Heart left ventricle (tissue), 13 donors: ENCODE data around the gene MYH11.

Experiments used
- CTCF ChIP-seq, 12 donors: fragments of 200-600 bp; sonication (generic) in 4 of 12; IDR thresholded peaks; one replicate each; pipeline versions ENCODE4 v1.5.0 to v1.8.0; 2018 to 2022; ENCODE audit warnings: antibody characterized with exemption in 12 of 12, mild to moderate bottlenecking in 5 of 12
- POLR2A ChIP-seq, 2 donors: fragments of 450-650 bp; IDR thresholded peaks; one replicate each; pipeline ENCODE4 v1.6.1; 2017; ENCODE audit warnings: antibody characterized with exemption in 2 of 2, mild to moderate bottlenecking in 2 of 2, moderate library complexity in 2 of 2
- donor health status: ischemic (EF 13 %, LVEDD 7.1; RV severe dilation, severe dysfunction).
- donor health status: DM: no; HTN: yes; CAD: no.
- donor health status: DM: no; HTN: no; CAD: no.
- donor health status: ischemic (EF 25% LVEDD 6.9; RV normal size, moderate dysfunction).
- donor health status: ischemic (EF 25% LVEDD 5.7; RV mildly dilated, moderate dysfunction).
- donor health status: ischemic (EF 35%, LVEDD 5.7; RV mildly dilated, moderate dysfunction).
- donor health status: nonischemic (EF 11% LVEDD 7.7; RV severe dilation, severe dysfunction).
- donor health status: DM: yes; HTN: yes; CAD: no.
- donor health status: PGD.
- donor health status: ischemic (EF 29% LVEDD 5.4; RV normal size, mild dysfunction).
- donor health status: nonischemic (EF 23%, LVEDD 6.1; RV moderate dilation, normal function).

- TF ChIP-seq POLR2A (IDR thresholded peaks at IDR 0.05) (no peak), CTCF (IDR thresholded peaks at IDR 0.05) (no peak)
Observed at GRCh38 chr16:15701975-15702970, 154.6 kb downstream of the MYH11 start.
